ENCODE results near the gene KLHL2. TPM values are rescaled to one million over a fixed set of nuclear protein-coding genes. Genes with fewer than 3 reads are reported as not detected.

The KLHL2 gene
- total RNA-seq, 3 donors from 2014 or later: 20.2 to 60.4 (median 38.0) TPM

GRCh38 chr4:165192956-165193355, 14.4 kb upstream of the KLHL2 start:
- H3K4me3 ChIP-seq: no peak overlapping the region
- no peaks in the 10 kb centered on the region for H3K27me3 ChIP-seq
- intact Hi-C loops (cut with DNase I; ENCODE audit: low total_unique reads): no loop called here
- TF ChIP-seq POLR2AphosphoS5 (IDR thresholded peaks at IDR 0.05) (no peak), POLR2A (IDR thresholded peaks at IDR 0.05) (no peak)
- TF ChIP-seq, protein P1, sequence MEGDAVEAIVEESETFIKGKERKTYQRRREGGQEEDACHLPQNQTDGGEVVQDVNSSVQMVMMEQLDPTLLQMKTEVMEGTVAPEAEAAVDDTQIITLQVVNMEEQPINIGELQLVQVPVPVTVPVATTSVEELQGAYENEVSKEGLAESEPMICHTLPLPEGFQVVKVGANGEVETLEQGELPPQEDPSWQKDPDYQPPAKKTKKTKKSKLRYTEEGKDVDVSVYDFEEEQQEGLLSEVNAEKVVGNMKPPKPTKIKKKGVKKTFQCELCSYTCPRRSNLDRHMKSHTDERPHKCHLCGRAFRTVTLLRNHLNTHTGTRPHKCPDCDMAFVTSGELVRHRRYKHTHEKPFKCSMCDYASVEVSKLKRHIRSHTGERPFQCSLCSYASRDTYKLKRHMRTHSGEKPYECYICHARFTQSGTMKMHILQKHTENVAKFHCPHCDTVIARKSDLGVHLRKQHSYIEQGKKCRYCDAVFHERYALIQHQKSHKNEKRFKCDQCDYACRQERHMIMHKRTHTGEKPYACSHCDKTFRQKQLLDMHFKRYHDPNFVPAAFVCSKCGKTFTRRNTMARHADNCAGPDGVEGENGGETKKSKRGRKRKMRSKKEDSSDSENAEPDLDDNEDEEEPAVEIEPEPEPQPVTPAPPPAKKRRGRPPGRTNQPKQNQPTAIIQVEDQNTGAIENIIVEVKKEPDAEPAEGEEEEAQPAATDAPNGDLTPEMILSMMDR (IDR thresholded peaks at IDR 0.05): no peak
- no peaks in the 10 kb centered on the region for H3K36me3 ChIP-seq
- no peak overlapping the region for H3K27ac ChIP-seq
- no peaks in the 10 kb centered on the region for H3K9me3 ChIP-seq
- DNase-seq (ENCODE audit: low spot score in 2 of 2): no peak
- no peaks in the 10 kb centered on the region for H3K4me1 ChIP-seq

GRCh38 chr4:165194368-165194767, 13.0 kb upstream of the KLHL2 start:
- H3K36me3 ChIP-seq: no peaks in the 10 kb centered on the region
- no peak for DNase-seq (ENCODE audit: low spot score in 2 of 2)
- no peak overlapping the region for H3K4me3 ChIP-seq
- intact Hi-C loops (cut with DNase I; ENCODE audit: low total_unique reads): no loop called here
- peaks cover 0 to 3% of the 10 kb centered on the region in 2 donors for H3K4me1 ChIP-seq
- no peak for TF ChIP-seq POLR2A (IDR thresholded peaks at IDR 0.05)
- TF ChIP-seq POLR2AphosphoS5 (IDR thresholded peaks at IDR 0.05): no peak
- TF ChIP-seq, protein P1 (IDR thresholded peaks at IDR 0.05): no peak
- H3K27me3 ChIP-seq: no peaks in the 10 kb centered on the region
- no peaks in the 10 kb centered on the region for H3K9me3 ChIP-seq
- H3K27ac ChIP-seq: no peak overlapping the region

- no peaks in the 10 kb centered on the region for H3K36me3 ChIP-seq
- DNase-seq (ENCODE audit: low spot score in 2 of 2): no peak
- intact Hi-C loops (cut with DNase I; ENCODE audit: low total_unique reads): no loop called here
- no peaks in the 10 kb centered on the region for H3K27me3 ChIP-seq
- H3K4me3 ChIP-seq: no peak overlapping the region
- no peaks in the 10 kb centered on the region for H3K9me3 ChIP-seq
- no peak for TF ChIP-seq POLR2AphosphoS5 (IDR thresholded peaks at IDR 0.05)
- TF ChIP-seq, protein P1 (IDR thresholded peaks at IDR 0.05): no peak
- no peak for TF ChIP-seq POLR2A (IDR thresholded peaks at IDR 0.05)
- H3K27ac ChIP-seq: no peak overlapping the region
- peaks cover 0 to 4% of the 10 kb centered on the region in 2 donors for H3K4me1 ChIP-seq
Observed at GRCh38 chr4:165198329-165198728, 9.0 kb upstream of the KLHL2 start.

DNA sequence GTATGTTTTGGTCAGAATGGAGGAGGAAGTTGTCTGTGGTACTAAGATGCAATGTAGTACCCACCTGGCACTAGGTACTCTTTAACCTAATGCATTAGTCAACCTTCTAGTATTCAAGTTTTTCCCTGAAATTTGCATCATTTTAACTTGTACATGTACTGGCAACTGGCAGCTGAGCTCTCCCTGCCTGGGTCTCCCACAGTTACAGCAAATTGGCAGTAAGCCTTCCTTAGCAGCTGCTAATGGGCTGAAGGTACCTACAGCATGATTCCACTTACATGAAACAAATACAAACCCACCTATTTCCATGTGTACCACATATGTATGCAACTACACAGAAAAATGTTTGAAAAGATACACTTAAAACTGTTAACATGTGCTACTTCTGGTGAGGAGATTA, 8.1 kb upstream of the KLHL2 start:
- no peaks in the 10 kb centered on the region for H3K27me3 ChIP-seq
- peak overlapping the region; percentile 41 to 49 for H3K27ac ChIP-seq
- intact Hi-C loops (cut with DNase I; ENCODE audit: low total_unique reads): no loop called here
- H3K4me1 ChIP-seq: peaks cover 0 to 4% of the 10 kb centered on the region in 2 donors
- no peak for TF ChIP-seq POLR2A (IDR thresholded peaks at IDR 0.05)
- TF ChIP-seq POLR2AphosphoS5 (IDR thresholded peaks at IDR 0.05): no peak
- TF ChIP-seq, protein P1 (IDR thresholded peaks at IDR 0.05): no peak
- no peaks in the 10 kb centered on the region for H3K9me3 ChIP-seq
- H3K4me3 ChIP-seq: no peak overlapping the region
- DNase-seq (ENCODE audit: low spot score in 2 of 2): no peak
- no peaks in the 10 kb centered on the region for H3K36me3 ChIP-seq

GRCh38 chr4:165199722-165200121, 7.6 kb upstream of the KLHL2 start:
- Histone ChIP-seq H3K9me3 (no peaks in the 10 kb centered on the region), H3K27me3 (no peaks in the 10 kb centered on the region), H3K4me1 (peaks cover 0 to 4% of the 10 kb centered on the region in 2 donors), H3K4me3 (no peak overlapping the region), H3K36me3 (no peaks in the 10 kb centered on the region), H3K27ac (peak overlapping the region in 1 of 2 donors; percentile 41)
- intact Hi-C loops (cut with DNase I; ENCODE audit: low total_unique reads): loop anchor here (10.0 kb wide), 1 partner anchor 125 kb away; the partner anchor contains the start of gene MSMO1
- peak; percentile 62 to 78 for DNase-seq (ENCODE audit: low spot score in 2 of 2)
- TF ChIP-seq POLR2A (IDR thresholded peaks at IDR 0.05) (no peak), POLR2AphosphoS5 (IDR thresholded peaks at IDR 0.05) (peak in 1 of 3 donors; percentile 15)
